Epithelial cell of esophagus (primary cell): ENCODE measurements around the gene POLDIP2.

ENCODE experiments used
- DNase-seq: peaks from one replicate; pipeline ENCODE4 v3.0.0; 2010; ENCODE audit warnings: low read depth
- H3K4me3 ChIP-seq: 2 replicates; pipeline ENCODE4 v1.5.1; 2011; ENCODE audit warnings: mild to moderate bottlenecking, low read length, control low read depth
- CTCF ChIP-seq: IDR thresholded peaks from 2 replicates; pipeline ENCODE4 v1.5.1; 2011; ENCODE audit warnings: low read depth, mild to moderate bottlenecking, low read length, control low read depth, inconsistent platforms; ENCODE audit not compliant: insufficient read depth; ENCODE audit errors: missing control alignments

The POLDIP2 gene

DNA sequence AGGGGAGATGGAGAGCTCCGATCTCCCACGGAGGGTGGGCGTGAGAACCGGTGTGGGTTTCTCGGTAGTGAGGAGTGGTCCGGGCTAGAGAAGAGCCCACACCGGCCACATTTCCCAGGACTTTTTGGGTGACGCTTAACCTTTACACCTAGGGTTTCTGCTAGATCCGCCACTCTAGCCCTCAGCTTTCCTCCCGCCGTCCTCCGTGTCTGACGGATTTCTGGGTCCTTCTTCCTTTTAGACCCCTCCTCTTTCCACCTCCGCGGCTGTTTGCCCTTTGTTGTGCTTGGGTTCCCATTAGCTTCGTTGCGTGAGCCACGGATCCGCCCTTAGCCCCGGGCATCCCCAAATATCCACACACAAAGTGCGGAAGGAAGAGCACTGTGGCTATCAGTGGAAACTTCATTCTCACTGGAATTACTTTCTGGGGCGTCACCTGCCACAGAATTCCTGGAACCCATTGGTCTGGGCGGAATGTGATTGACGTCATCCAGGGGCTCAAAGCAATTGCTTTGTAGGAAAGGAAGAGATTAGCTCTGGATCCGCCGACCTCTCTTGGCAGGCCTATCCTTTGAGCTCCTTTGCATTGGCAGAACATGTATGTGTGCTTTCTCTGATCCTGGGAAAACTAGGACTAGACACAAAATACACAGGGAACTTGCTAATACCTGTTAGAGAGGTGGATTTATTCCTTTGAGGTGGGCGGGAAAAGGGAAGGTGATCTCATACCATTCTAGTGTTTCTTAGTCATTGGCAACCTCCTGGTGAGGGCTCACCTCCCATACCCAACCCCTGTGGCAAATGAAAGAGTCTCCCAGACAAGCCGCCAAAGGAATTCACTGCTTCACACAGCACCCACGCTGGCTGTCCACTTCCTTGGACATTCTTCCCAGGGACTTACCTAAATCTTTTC, 21.1 kb downstream of the POLDIP2 start:
- DNase-seq: peak; percentile 95
- TF ChIP-seq CTCF: no peak
- peak overlapping the region; percentile 69 for H3K4me3 ChIP-seq

GRCh38 chr17:28335201-28335958, 21.9 kb downstream of the POLDIP2 start, which contains the start of the genes IFT20 and TNFAIP1:
Gene IFT20, minus strand, starts transcription at chr17:28335472. Its CDS starts 3,487 bp downstream, at chr17:28331985.
Gene TNFAIP1, plus strand, starts transcription at chr17:28335761. Its CDS starts 3,761 bp downstream, at chr17:28339522.
- DNase-seq: peak; percentile 100
- peak within 1 kb of the TSS; percentile 69 for H3K4me3 ChIP-seq

DNA sequence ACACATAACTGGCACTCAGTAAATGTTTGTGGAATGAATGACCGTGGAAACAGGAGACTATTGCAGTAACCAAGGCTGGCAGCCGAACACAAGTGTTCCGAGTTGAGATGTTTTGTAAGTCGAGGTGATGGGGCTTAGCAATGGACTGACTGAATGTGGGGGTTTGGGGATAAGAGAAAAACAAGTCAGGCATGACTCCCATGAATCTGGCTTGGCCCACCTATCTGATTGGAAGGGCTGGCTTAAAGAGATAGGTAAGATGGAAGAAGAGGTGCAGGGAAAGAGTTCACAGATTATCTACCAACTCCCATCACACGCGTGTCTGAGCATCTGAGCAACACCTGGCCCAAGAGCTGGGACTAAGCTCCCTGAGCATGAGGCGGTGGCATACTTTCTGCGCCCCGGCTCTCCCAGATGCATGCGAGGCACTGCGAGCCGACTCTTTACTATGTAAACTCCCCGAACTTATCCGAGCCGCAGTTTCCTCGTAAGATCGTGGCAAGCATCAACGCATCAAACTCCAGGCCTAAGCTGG, 22.6 kb downstream of the POLDIP2 start:
- DNase-seq: peak; percentile 44
- TF ChIP-seq CTCF: no peak
- H3K4me3 ChIP-seq: peak overlapping the region; percentile 69

More at GRCh38 chr17:28335201-28335958, 21.9 kb downstream of the POLDIP2 start, which contains the start of the genes IFT20 and TNFAIP1:
- no peak for TF ChIP-seq CTCF

DNA sequence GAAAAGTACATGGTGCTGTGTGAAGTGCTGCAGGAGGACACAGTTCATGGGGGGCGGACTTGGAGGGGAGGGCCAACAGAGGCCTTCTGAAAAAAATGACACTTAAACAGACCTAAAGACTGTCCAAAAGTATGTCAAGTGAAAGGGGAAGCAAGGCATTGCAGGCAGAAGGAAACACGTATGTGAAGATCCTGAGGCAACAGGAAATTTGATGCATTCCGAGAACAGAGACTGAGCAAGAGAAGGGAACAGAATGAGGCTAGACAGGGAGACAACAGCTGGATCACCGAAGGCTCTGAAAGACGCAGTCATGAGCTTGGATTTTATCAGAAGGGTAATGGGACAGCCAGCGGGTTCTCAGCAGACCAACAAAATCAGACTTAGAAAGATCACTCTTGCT, 23.2 kb downstream of the POLDIP2 start:
- H3K4me3 ChIP-seq: peak overlapping the region; percentile 69
- DNase-seq: no peak
- no peak for TF ChIP-seq CTCF

GRCh38 chr17:28333083-28333746, 24.1 kb downstream of the POLDIP2 start:
- TF ChIP-seq CTCF: no peak
- no peak overlapping the region for H3K4me3 ChIP-seq
- DNase-seq: no peak

DNA sequence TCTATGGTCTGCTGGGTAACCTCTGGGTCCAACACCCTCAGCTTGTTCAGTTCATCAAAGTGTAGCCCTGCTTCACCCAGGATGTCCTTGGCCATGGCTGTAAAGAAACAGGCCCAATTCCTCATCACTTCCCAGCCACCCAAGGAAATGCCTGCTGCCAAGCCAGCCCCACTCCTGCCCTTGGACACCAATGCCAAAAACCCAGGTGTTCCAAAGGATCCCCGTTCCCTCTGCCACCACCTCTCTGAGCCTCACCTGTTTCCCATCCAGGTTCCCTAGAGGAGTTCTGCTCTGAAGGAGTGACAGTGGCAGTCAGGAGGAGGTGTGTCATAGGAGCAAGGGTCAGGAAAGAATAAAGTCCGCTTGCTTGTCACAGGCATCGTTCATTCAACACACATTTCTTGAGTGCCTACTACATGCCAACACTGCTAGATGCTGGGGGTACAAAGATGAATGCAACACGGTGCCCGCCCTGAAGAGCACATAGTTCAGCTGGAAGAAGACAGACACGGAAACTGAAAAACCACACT, 25.4 kb downstream of the POLDIP2 start:
- no peak for DNase-seq
- H3K4me3 ChIP-seq: no peak overlapping the region
- TF ChIP-seq CTCF: no peak
